Mesothelial cell of epicardium (in vitro differentiated cells): ENCODE results near the gene LRRC8C. TPM values are rescaled to one million over a fixed set of nuclear protein-coding genes. Genes with fewer than 3 reads are reported as not detected.

Source experiments
- DNase-seq, 2 experiments: peaks; one replicate each; pipeline ENCODE4 v3.0.0; 2021; ENCODE audit warnings: low spot score in 2 of 2; ENCODE audit not compliant: unreplicated experiment in 2 of 2
- H3K27ac Mint-ChIP-seq: 2 replicates; pipeline ENCODE4 v1.8.0; 2021; ENCODE audit warnings: mixed read lengths
- H3K27me3 Mint-ChIP-seq: 2 replicates; pipeline ENCODE4 v1.8.0; 2021; ENCODE audit warnings: low read depth, mixed read lengths
- H3K36me3 Mint-ChIP-seq: 2 replicates; pipeline ENCODE4 v1.8.0; 2021; ENCODE audit warnings: mixed read lengths
- H3K4me1 Mint-ChIP-seq: 2 replicates; pipeline ENCODE4 v1.8.0; 2021; ENCODE audit warnings: mixed read lengths
- H3K4me3 Mint-ChIP-seq: 2 replicates; pipeline ENCODE4 v1.8.0; 2021; ENCODE audit warnings: mild to moderate bottlenecking, moderate library complexity, mixed read lengths
- H3K9me3 Mint-ChIP-seq: 2 replicates; pipeline ENCODE4 v1.8.0; 2021; ENCODE audit warnings: mixed read lengths
- total RNA-seq: library from RNA; stranded (reverse); gene quantifications from 3 replicates; pipeline ENCODE4 v1.2.1, GENCODE V29; 2021
- TF ChIP-seq, protein P1 (sequence below): fragments of 200-600 bp; sonication (generic); IDR thresholded peaks from one replicate; pipeline ENCODE4 v1.5.0; 2021; ENCODE audit warnings: antibody characterized with exemption; ENCODE audit not compliant: unreplicated experiment

The LRRC8C gene
- total RNA-seq, 1 donor from 2014 or later: 1.3 TPM

DNA sequence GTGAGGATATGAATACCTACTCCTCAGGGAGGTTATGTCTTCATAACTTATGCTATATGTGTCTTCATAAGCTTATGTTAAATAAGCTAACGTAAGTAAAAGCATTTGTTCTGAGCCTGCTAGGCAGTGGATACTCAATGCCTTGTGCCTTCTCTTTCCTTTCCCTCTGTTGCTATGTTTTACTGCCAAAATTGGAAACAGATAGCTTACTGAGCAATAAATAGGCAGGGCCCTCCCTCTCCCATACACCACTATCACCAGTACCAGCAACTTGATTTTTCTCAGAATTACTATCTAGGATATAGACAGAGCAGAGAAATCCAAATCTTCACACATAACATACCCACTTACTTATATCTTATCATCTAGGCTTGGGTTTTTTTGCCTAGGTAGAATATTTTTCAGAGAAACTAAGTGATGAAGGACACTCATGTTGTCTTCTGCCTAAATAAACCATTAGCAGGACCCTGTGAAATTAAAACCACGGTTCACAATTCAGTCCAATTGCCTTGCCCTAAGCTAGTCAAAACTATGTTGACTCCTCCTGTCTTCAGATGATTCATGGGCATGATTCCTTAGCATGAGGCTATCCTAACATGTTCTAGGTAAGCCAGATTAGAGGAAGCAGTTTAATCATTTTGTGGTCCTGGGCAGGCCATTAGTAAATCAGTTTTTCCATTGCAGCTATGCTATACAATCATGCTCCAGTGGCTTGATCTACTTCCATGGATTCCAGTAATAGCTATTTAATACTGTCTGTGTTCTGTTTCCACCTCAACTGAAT is 15.9 kb upstream of the LRRC8C start:
- TF ChIP-seq, protein P1, sequence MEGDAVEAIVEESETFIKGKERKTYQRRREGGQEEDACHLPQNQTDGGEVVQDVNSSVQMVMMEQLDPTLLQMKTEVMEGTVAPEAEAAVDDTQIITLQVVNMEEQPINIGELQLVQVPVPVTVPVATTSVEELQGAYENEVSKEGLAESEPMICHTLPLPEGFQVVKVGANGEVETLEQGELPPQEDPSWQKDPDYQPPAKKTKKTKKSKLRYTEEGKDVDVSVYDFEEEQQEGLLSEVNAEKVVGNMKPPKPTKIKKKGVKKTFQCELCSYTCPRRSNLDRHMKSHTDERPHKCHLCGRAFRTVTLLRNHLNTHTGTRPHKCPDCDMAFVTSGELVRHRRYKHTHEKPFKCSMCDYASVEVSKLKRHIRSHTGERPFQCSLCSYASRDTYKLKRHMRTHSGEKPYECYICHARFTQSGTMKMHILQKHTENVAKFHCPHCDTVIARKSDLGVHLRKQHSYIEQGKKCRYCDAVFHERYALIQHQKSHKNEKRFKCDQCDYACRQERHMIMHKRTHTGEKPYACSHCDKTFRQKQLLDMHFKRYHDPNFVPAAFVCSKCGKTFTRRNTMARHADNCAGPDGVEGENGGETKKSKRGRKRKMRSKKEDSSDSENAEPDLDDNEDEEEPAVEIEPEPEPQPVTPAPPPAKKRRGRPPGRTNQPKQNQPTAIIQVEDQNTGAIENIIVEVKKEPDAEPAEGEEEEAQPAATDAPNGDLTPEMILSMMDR: no peak
- Mint-ChIP-seq H3K4me3 (no peak overlapping the region), H3K4me1 (peaks cover 8% of the 10 kb centered on the region), H3K9me3 (peaks cover 5% of the 10 kb centered on the region), H3K27ac (no peak overlapping the region), H3K27me3 (peaks cover 18% of the 10 kb centered on the region), H3K36me3 (no peaks in the 10 kb centered on the region)
- DNase-seq: no peak

DNA sequence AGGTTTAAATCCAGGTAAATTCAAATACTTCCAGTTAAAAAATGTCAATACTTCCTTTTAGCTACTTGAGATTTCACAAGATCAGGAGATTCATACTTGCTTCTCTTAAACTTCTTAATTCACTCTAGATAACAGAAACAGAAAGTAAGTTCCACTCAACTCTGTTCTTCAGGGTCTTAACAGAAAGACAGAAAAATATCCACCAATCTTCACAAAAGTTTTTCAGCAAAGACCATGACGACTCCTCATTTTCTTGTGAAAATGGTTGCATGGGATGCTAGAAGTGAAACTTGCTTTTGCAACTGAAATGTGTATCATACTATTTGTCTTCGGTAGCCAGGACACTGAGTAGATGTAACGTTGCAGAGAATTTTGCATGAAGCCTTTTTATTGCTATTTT is 12.3 kb upstream of the LRRC8C start:
- Mint-ChIP-seq H3K27me3 (peaks cover 9% of the 10 kb centered on the region), H3K36me3 (no peaks in the 10 kb centered on the region), H3K27ac (no peak overlapping the region), H3K4me3 (no peak overlapping the region), H3K9me3 (peaks cover 5% of the 10 kb centered on the region), H3K4me1 (peaks cover 23% of the 10 kb centered on the region)
- DNase-seq: no peak
- TF ChIP-seq, protein P1: no peak

DNA sequence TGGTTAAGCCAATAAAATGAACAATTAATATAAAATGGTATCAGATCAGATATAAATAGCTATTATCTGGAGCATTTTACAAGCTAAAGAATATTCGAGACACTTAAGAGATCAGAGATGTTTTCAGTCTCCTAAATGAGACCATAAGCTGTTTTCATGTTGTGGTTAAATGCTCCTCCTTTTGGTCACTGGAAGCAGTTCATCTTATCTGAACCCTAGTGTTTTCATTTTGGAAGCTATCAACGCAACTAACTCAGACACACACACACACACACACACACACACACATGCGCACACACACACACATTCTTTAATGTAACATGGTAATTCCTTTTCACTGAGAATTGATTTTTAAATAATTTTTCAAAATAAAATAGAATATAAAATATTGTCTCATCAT is 10.0 kb upstream of the LRRC8C start:
- peaks cover 9% of the 10 kb centered on the region for H3K27me3 Mint-ChIP-seq
- no peak for DNase-seq
- peaks cover 15% of the 10 kb centered on the region for H3K4me1 Mint-ChIP-seq
- peaks cover 5% of the 10 kb centered on the region for H3K9me3 Mint-ChIP-seq
- H3K36me3 Mint-ChIP-seq: no peaks in the 10 kb centered on the region
- H3K27ac Mint-ChIP-seq: no peak overlapping the region
- TF ChIP-seq, protein P1: no peak
- no peak overlapping the region for H3K4me3 Mint-ChIP-seq

DNA sequence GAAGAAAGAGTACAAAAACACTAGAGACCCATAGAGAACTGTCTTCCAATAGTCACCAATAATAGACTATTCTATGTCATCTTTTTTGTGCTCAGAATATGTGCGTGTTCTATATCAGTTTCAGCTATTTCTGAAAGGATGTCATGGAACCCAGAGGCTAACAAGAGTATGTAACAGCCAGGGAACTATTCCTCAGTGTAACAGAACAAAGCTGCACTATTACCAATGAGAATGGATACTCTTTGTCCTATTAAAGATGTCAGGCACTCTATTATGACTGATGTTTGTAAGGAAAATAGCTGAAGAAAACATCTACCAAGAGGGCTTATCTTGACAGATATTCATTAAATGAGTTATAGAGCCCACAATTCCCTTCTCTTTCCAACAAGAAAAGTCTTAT is 8.6 kb upstream of the LRRC8C start:
- no peaks in the 10 kb centered on the region for H3K36me3 Mint-ChIP-seq
- no peak overlapping the region for H3K4me3 Mint-ChIP-seq
- H3K9me3 Mint-ChIP-seq: no peaks in the 10 kb centered on the region
- peaks cover 15% of the 10 kb centered on the region for H3K4me1 Mint-ChIP-seq
- H3K27me3 Mint-ChIP-seq: peaks cover 7% of the 10 kb centered on the region
- DNase-seq: no peak
- TF ChIP-seq, protein P1: no peak
- no peak overlapping the region for H3K27ac Mint-ChIP-seq

DNA sequence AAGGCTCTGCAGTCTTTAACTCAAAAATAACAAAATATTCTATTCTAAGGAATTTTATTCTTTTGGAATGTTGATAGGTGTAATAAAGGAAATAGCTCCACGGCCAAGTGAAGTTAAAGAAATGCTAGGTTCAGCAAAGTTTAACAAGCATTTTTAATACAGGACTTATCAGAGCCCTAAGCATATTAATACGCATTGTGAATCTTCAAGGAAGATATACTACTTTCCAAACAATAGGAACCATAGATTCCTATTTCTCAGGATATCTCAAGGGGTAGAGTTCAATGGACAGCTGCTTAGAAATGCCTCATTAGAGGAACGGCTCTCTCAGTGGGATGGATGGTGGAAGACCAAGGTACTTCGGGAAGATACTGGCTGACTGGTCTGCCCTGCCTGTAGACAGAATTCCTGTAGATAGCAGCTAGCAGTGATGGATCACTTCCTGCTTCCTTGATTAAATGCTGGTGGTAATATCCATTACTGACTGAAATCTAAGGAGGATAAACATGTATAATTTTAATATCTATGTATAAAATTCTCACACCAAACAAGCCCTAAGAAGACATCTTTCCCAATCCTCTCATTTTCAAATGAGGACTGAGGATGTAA is 8.1 kb upstream of the LRRC8C start:
- H3K27me3 Mint-ChIP-seq: peaks cover 9% of the 10 kb centered on the region
- H3K36me3 Mint-ChIP-seq: no peaks in the 10 kb centered on the region
- TF ChIP-seq, protein P1: no peak
- H3K4me1 Mint-ChIP-seq: peaks cover 15% of the 10 kb centered on the region
- no peak overlapping the region for H3K4me3 Mint-ChIP-seq
- no peak for DNase-seq
- no peaks in the 10 kb centered on the region for H3K9me3 Mint-ChIP-seq
- no peak overlapping the region for H3K27ac Mint-ChIP-seq
